GM21515 (cell line): ENCODE measurements around the gene RFNG.

ENCODE experiments used
- ATAC-seq: cut with Tn5 transposase; IDR thresholded peaks from one replicate; pipeline ENCODE4 v1.9.1; 2021; ENCODE audit not compliant: unreplicated experiment

The RFNG gene

DNA sequence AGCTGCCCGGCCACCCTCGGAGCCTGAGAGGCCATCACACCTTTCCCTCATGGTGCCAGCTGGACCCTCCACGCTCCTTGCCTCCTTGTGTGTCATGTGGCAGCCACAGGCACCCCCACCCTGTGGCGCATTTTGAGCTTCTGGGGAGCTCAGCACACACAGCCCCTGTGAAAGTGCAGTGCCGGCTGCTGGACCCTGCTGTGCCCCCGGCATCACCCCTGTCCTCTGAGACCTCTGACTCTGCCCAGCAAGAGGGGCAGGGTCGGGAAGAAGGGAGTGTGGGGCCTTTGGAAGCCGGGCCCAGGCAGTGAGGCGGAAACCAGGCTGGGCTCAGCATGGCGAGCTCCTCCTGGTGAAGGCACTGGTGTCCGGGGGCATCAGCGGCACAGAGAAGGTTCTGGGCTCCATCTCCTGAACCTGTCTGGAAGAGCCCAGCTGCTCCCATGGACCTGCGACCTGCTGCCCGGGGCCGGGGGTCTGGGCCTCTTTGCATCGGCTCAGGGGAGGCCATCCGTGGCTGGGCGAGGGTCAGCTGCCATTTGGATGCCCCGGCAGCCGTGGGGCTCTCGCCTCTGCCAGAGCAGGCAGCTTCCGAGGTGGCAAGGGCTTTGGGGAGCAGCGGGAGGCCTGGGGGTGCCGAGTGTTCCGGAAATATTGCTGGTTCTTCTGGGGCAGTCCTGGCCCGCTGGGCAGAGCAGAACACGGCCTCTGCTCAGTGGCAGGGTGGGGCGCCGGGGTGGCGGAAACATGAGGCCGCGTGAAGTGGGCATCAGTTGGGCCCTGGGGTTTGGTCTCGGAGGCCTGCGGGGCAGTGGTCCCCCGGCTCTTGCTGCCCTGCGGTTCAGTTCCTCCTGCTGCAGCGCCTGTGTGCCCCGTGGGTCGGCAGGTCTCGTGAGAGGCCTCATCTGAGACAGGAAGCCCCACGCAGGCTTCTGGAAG, 46.8 kb downstream of the RFNG start:
- ATAC-seq, result no peak

- no peak for ATAC-seq
Observed at GRCh38 chr17:82003411-82004381, 47.9 kb downstream of the RFNG start.

DNA sequence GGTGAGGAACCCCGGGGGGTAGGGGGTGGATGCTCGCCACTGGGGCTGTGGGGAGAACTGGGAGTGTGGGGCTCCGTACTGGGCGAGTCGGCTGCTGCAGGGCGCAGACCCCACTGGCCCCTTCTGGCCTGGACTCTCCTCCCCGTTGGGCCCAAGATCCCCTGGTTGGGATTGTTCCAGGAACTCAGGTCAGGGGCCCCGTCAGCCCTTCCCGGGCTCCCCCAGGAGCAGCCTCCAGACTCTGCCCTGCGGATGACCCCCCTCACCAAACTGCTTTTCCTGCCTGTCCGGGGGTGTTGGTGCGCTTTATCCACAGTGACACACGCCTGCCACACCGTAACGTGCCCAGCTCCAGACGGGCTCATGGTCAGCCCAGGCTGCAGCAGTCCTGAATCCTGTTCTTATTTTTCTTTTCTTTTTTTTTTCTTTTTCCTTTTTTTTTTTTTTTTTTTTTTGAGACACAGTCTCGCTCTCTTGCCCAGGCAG, 50.0 kb downstream of the RFNG start:
- no peak for ATAC-seq

- ATAC-seq, result no peak
Observed at GRCh38 chr17:82000803-82001570, 50.6 kb downstream of the RFNG start.

DNA sequence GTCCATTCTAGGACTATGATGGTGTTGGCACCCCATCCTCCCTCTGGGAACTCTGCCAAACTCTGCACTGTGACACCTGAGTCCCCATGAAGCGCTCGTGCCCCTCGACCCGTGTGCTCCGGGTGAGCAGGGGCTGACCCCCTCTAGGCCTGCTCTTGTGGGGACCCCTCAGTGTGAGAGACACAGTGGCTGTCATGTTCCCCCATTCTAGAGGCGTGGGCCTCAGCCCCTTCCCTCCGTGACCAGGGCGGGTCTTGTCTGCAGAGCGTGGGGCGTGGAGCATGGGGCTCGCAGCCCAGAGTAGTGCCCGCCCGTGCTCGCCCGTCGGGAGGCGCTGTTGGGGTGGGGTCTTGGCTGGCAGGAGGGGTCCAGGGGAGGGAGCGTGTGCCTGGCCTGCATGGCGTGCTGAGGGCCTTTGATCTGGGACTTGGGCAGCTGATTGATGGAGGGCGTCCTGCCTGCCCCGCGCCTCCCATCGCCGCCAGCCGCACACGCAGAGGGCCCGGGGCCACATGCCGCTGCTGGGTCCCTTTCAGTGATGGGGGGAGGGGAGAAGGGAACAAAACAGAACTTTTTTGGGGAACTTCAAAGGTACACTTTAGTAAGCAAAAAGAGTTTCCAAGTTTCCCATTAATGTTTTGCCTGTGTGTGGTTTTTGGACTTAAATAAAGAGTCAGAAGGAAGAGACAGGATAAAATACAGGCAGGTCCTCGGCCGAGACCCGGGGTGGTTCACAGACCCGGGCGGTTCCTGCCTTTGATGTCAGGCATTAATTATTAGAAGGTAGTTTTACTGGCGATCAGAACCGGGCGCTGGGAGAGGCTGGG, 51.4 kb downstream of the RFNG start:
- ATAC-seq, result no peak

- ATAC-seq, result no peak
Observed at GRCh38 chr17:81999587-81999975, 52.0 kb downstream of the RFNG start.

DNA sequence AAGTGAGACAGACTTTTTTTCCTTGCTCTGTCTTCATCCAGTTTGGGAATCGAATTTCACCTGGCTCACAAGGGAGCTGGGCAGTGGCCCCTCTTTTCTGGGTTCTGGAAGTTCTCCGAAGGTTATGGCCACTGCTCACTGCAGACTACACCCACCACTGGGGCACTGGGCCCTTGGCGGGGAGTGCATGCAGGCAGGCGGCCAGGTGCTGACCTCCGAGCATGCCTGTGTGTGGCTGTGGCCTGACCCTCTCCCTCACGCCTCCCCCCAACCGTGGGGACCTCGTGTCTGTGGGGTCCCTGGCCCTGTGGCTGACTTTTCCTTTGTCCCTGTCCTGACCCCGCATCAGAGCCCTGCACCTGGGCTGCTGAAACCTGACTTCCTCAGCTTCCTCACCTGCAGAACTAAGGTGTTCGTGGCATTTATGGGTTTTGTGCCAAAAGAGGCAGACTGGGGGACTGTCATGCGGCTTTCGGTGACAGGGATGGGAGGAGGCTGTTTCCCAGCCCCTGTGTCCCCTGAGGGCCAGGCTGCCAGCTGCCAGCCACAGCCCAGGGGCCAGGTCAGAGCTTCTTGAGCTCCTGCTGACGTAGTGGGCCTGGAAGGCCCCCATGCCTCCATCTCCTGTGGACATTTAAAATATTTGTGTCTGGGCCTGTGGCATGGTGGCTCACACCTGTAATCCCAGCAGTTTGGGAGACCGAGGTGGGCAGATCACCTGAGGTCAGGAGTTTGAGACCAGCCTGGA, 52.7 kb downstream of the RFNG start:
- ATAC-seq, result no peak

DNA sequence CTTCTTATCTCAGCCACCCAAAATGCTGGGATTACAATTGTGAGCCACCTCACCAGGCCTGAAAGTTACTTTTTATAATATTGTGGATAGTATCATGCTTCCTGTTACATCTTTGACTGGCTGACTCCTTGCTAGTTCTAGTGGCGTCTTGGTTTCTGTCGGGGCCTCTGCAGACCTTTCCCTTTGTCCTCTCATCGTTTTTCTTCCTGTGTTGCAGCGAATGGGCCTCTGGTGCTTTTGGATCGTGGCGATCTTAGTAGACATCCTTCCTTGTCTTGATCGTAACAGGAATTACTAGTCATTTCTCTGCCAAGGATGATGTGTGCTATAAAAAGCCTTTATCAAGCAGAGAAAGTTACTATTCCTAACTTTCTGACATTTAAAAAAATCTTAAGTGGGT, 53.4 kb downstream of the RFNG start:
- no peak for ATAC-seq
